ENCODE results near the gene RPA4. TPM values are rescaled to one million over a fixed set of nuclear protein-coding genes. Genes with fewer than 3 reads are reported as not detected.

RPA4 gene
- total RNA-seq, 1 donor from 2014 or later, result 0.12 TPM

DNA sequence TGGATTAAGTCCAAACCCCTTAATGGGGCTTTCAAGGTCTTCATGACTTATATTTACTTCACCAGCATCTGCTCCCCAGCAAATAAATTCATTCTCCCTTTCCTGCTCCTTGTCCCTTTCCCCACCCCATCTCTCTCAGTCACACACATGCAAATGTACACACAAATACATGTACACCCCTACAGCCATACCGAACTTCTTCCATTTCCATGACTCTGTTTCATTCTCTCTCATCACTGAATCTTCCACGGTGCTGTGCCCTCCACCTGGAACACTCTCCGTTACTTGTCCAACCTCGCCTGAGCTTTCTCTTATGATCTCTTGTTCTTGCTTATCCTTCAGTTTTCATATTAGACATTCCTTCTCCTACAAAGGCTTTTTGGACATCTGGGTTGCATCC lies 22.0 kb upstream of the RPA4 start:
- H3K4me1 Mint-ChIP-seq (ENCODE audit: low read depth), result no peaks in the 10 kb centered on the region
- H3K27me3 Mint-ChIP-seq (ENCODE audit: low read depth), result no peaks in the 10 kb centered on the region
- no peaks in the 10 kb centered on the region for H3K9me3 Mint-ChIP-seq (ENCODE audit: low read depth)
- H3K27ac Mint-ChIP-seq (ENCODE audit: unreplicated experiment), result no peak overlapping the region
- H3K36me3 Mint-ChIP-seq (ENCODE audit: low read depth), result no peaks in the 10 kb centered on the region
- TF ChIP-seq CTCF (IDR thresholded peaks at IDR 0.05), result no peak
- DNase-seq (ENCODE audit: low spot score), result no peak
- H3K4me3 Mint-ChIP-seq (ENCODE audit: unreplicated experiment), result no peak overlapping the region

DNA sequence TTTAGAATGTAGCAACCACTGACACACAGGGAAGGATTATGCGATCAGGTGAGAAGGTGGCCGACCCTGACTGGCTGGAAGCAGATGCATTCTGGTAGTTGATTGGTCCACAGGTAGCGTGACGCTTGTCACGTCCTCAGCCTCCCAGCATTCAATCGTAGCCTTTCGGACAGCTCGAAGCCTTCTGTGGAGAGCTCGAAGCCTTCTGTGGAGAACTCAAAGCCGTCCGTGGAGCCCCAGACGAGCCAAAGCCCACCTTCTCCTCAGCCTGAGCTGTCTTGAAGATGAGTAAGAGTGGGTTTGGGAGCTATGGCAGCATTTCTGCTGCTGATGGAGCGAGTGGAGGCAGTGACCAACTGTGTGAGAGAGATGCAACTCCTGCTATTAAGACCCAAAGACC lies 319 bp downstream of the RPA4 start:
- no peak overlapping the region for H3K4me3 Mint-ChIP-seq (ENCODE audit: unreplicated experiment)
- no peaks in the 10 kb centered on the region for H3K4me1 Mint-ChIP-seq (ENCODE audit: low read depth)
- DNase-seq (ENCODE audit: low spot score), result no peak
- H3K9me3 Mint-ChIP-seq (ENCODE audit: low read depth), result no peaks in the 10 kb centered on the region
- no peaks in the 10 kb centered on the region for H3K27me3 Mint-ChIP-seq (ENCODE audit: low read depth)
- H3K36me3 Mint-ChIP-seq (ENCODE audit: low read depth), result peaks cover 4% of the 10 kb centered on the region
- TF ChIP-seq CTCF (IDR thresholded peaks at IDR 0.05), result no peak
- no peak overlapping the region for H3K27ac Mint-ChIP-seq (ENCODE audit: unreplicated experiment)

DNA sequence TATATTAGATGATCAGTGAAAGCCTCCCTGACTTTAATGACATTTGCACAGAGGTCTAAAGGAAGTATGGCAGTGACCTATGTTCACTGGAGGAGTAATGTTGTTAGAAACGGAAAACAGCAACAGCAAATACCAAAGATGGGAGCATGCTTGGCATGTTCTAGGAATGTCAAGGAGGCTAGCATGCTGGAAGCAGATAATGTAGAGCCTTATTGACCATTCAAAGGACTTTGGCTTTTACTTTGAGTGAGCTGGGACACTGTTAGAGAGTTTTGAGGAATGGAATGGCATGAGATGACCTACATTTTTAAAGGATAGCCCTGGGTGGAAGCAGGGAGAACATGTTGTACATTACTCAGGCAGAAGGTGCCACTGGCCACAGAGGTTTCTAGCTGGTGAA lies 6.0 kb downstream of the RPA4 start:
- H3K27ac Mint-ChIP-seq (ENCODE audit: unreplicated experiment), result no peak overlapping the region
- peaks cover 1% of the 10 kb centered on the region for H3K36me3 Mint-ChIP-seq (ENCODE audit: low read depth)
- H3K9me3 Mint-ChIP-seq (ENCODE audit: low read depth), result no peaks in the 10 kb centered on the region
- no peak for TF ChIP-seq CTCF (IDR thresholded peaks at IDR 0.05)
- H3K4me1 Mint-ChIP-seq (ENCODE audit: low read depth), result no peaks in the 10 kb centered on the region
- DNase-seq (ENCODE audit: low spot score), result no peak
- no peaks in the 10 kb centered on the region for H3K27me3 Mint-ChIP-seq (ENCODE audit: low read depth)
- no peak overlapping the region for H3K4me3 Mint-ChIP-seq (ENCODE audit: unreplicated experiment)

DNA sequence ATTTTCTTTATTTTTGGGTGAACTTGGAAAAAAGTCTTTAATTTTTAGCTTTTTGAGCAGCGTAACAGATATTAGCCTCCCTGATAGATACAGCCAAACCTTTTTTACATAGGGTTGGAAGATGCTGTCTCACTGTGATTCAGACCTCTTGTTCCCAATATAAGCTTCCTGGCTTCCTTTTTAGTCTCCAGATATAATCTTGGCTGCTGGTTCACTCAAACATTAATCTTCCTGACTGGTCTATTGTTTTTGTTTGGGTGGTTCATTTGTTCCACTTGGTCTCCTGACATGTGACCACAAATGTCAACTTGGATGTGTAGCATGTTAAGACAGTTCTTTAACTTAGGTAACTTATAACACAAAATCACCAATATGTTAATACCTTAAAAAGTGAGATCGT lies 23.0 kb downstream of the RPA4 start:
- Mint-ChIP-seq H3K9me3 (ENCODE audit: low read depth) (no peaks in the 10 kb centered on the region), H3K27me3 (ENCODE audit: low read depth) (no peaks in the 10 kb centered on the region), H3K4me1 (ENCODE audit: low read depth) (peaks cover 4% of the 10 kb centered on the region), H3K36me3 (ENCODE audit: low read depth) (peaks cover 2% of the 10 kb centered on the region), H3K4me3 (ENCODE audit: unreplicated experiment) (no peak overlapping the region), H3K27ac (ENCODE audit: unreplicated experiment) (no peak overlapping the region)
- DNase-seq (ENCODE audit: low spot score), result no peak
- TF ChIP-seq CTCF (IDR thresholded peaks at IDR 0.05), result no peak

DNA sequence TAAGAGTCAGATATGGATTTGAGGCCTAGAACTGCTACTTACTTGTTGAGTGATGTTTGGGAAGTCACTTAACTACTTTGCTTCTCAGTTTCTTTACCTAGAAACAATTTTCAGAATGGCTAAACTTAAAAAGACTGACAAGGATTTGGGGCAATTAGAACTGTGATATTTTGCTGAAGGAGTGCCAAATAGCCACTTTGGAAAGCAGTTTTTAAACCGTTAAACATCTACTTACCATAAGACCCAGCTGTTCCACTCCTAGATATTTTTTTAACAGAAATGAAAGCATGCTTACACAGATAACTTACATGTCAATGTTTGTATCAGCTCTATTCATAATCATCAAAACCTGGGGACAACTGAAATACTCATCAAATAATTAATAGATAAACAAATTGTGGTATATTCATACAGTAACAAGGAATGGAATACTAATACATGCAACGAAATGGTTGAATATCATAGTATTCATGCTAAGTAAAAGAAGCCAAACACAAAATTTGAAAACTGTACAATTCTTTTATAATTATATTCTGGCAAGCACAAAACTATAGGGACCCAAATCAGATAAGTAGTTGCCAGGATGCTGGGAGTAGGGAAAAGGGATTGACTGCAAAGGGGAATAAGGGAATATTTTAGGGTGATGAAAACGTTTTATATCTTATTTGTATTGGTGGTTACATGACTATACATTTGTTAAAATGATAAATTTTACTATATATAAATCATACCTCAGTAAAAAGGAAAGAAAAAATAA lies 24.0 kb downstream of the RPA4 start:
- Mint-ChIP-seq H3K27me3 (ENCODE audit: low read depth) (no peaks in the 10 kb centered on the region), H3K4me1 (ENCODE audit: low read depth) (peaks cover 4% of the 10 kb centered on the region), H3K27ac (ENCODE audit: unreplicated experiment) (no peak overlapping the region), H3K4me3 (ENCODE audit: unreplicated experiment) (no peak overlapping the region), H3K9me3 (ENCODE audit: low read depth) (no peaks in the 10 kb centered on the region), H3K36me3 (ENCODE audit: low read depth) (no peaks in the 10 kb centered on the region)
- DNase-seq (ENCODE audit: low spot score), result no peak
- no peak for TF ChIP-seq CTCF (IDR thresholded peaks at IDR 0.05)

All from chondrocyte (in vitro differentiated cells).